GM12878 (cell line): ENCODE measurements around the gene HPRT1. TPM values are rescaled to one million over a fixed set of nuclear protein-coding genes. Genes with fewer than 3 reads are reported as not detected.

Experiments used
- ATAC-seq: fragments of 200-7000 bp; cut with Tn5 transposase; 3 replicates; pipeline ENCODE4 v1.9.1; 2020; ENCODE audit warnings: mild to moderate bottlenecking, moderate library complexity
- BruUV-seq: library from RNA; stranded (reverse); fragments of 400-500 nt; replicated peaks from 2 replicates; lab custom pipeline; 2021; lab: Mats Ljungman, UMichigan
- CTCF ChIA-PET: fragments of 300-600 bp; sonication (Branson Sonifier 250); formaldehyde crosslinking; extraction: SDS; loops from one replicate; lab custom pipeline; 2021; ENCODE audit warnings: inconsistent platforms; lab: Yijun Ruan, JAX
- POLR2A ChIA-PET: fragments of 350-600 bp; formaldehyde crosslinking; extraction: SDS; loops from one replicate; lab custom pipeline; 2021; ENCODE audit warnings: inconsistent platforms; lab: Charles Lee
- RAD21 ChIA-PET: fragments of 300-600 bp; sonication (Branson Sonifier 250); formaldehyde crosslinking; loops from one replicate; lab custom pipeline; 2023; ENCODE audit warnings: antibody characterized with exemption; ENCODE audit not compliant: unreplicated experiment; lab: Charles Lee
- SMC1A ChIA-PET: fragments of 300-600 bp; sonication (Branson Sonifier 250); formaldehyde crosslinking; loops from one replicate; lab custom pipeline; 2023; ENCODE audit not compliant: unreplicated experiment, uncharacterized antibody; lab: Charles Lee
- DNase-seq: peaks from one replicate; pipeline ENCODE4 v3.0.0-alpha.2; 2011; ENCODE audit warnings: low read depth, low spot score
- FAIRE-seq: peaks from 3 replicates; lab custom pipeline; 2011; peaks lifted over from hg19 to GRCh38; lab: Jason Lieb, UNC
- H2AFZ ChIP-seq: 2 replicates; pipeline ENCODE4 v1.6.0; 2011; ENCODE audit warnings: low read depth, low read length, control low read depth; ENCODE audit not compliant: control insufficient read depth
- H3K27ac ChIP-seq: 2 replicates; pipeline ENCODE4 v1.5.1; 2011; ENCODE audit warnings: control low read depth; ENCODE audit not compliant: control insufficient read depth, insufficient read depth
- H3K27me3 ChIP-seq, 2 experiments: replicated peaks in 1 of 2; 2 replicates each; pipeline versions ENCODE4 v1.6.0 to v1.6.1; 2011; ENCODE audit warnings: low read length in 1 of 2; ENCODE audit not compliant: control insufficient read depth in 2 of 2, insufficient read depth in 2 of 2
- H3K36me3 ChIP-seq, 2 experiments: 2 replicates each; pipeline ENCODE4 v1.5.1; 2011; ENCODE audit warnings: low read length in 1 of 2; ENCODE audit not compliant: control insufficient read depth in 2 of 2, insufficient read depth in 2 of 2
- H3K4me1 ChIP-seq: 2 replicates; pipeline ENCODE4 v1.6.1; 2011; ENCODE audit warnings: mild to moderate bottlenecking, low read length, moderate library complexity, mixed read lengths; ENCODE audit not compliant: control insufficient read depth, insufficient read depth
- H3K4me2 ChIP-seq: 2 replicates; pipeline ENCODE4 v1.6.0; 2011; ENCODE audit warnings: control low read depth; ENCODE audit not compliant: control insufficient read depth, insufficient read depth
- H3K4me3 ChIP-seq: fragments of 200-600 bp; sonication (generic); 2 replicates; pipeline ENCODE4 v1.5.1; 2016
- H3K79me2 ChIP-seq: 2 replicates; pipeline ENCODE4 v1.6.0; 2011; ENCODE audit warnings: low read length; ENCODE audit not compliant: control insufficient read depth, insufficient read depth
- H3K9ac ChIP-seq: 2 replicates; pipeline ENCODE4 v1.8.0; 2011; ENCODE audit warnings: low read length, control low read depth, mixed read lengths; ENCODE audit not compliant: control insufficient read depth, insufficient read depth
- H3K9me3 ChIP-seq: replicated peaks from 3 replicates; pipeline ENCODE4 v1.5.1; 2011; ENCODE audit warnings: mild to moderate bottlenecking, low read length; ENCODE audit not compliant: control insufficient read depth, insufficient read depth
- H4K20me1 ChIP-seq: 2 replicates; pipeline ENCODE4 v1.6.0; 2011; ENCODE audit not compliant: control insufficient read depth, insufficient read depth
- BACH1 ChIP-seq: fragments of 450-650 bp; IDR thresholded peaks from 2 replicates; pipeline ENCODE4 v1.6.1; 2017; ENCODE audit warnings: mild to moderate bottlenecking, borderline replicate concordance
- FOS ChIP-seq: IDR thresholded peaks from 3 replicates; pipeline ENCODE4 v1.6.1; 2011; ENCODE audit warnings: borderline replicate concordance; ENCODE audit not compliant: insufficient read length; ENCODE audit errors: extremely low read depth
- KLF5 ChIP-seq: fragments of 450-650 bp; IDR thresholded peaks from 2 replicates; pipeline ENCODE4 v1.6.1; 2014; ENCODE audit warnings: mild to moderate bottlenecking; ENCODE audit not compliant: partially characterized antibody
- NBN ChIP-seq: fragments of 450-650 bp; IDR thresholded peaks from 2 replicates; pipeline ENCODE4 v1.6.1; 2016
- NFIC ChIP-seq: IDR thresholded peaks from 2 replicates; pipeline ENCODE4 v1.6.1; 2012; ENCODE audit warnings: low read depth, mild to moderate bottlenecking, inconsistent platforms, low read length, moderate library complexity
- NKRF ChIP-seq: fragments of 450-650 bp; conservative IDR thresholded peaks from 2 replicates; pipeline ENCODE4 v1.6.1; 2017; ENCODE audit warnings: mild to moderate bottlenecking, moderate library complexity
- PRDM15 ChIP-seq: fragments of 450-650 bp; formaldehyde crosslinking; IDR thresholded peaks from 2 replicates; pipeline ENCODE4 v1.4.0; 2020; ENCODE audit warnings: mild to moderate bottlenecking, moderate library complexity
- YY1 ChIP-seq: IDR thresholded peaks from 2 replicates; pipeline ENCODE4 v1.6.1; 2011; ENCODE audit warnings: low read depth, mild to moderate bottlenecking, low read length
- ZNF207 ChIP-seq: fragments of 450-650 bp; IDR thresholded peaks from 2 replicates; pipeline ENCODE4 v1.6.1; 2014; ENCODE audit warnings: antibody characterized with exemption, mild to moderate bottlenecking, borderline replicate concordance
- ZNF24 ChIP-seq: fragments of 450-650 bp; IDR thresholded peaks from 2 replicates; pipeline ENCODE4 v1.6.1; 2017; ENCODE audit warnings: antibody characterized with exemption, mild to moderate bottlenecking
- ZNF274 ChIP-seq: IDR thresholded peaks from one replicate; pipeline ENCODE4 v1.8.0; 2011; ENCODE audit not compliant: insufficient read length, insufficient read depth
- WGBS: methylation state at CpG from one replicate; pipeline ENCODE4 v1.1.6; 2016; ENCODE audit warnings: low lambda C conversion rate; ENCODE audit not compliant: insufficient replicate concordance, insufficient coverage; ENCODE audit errors: missing lambda C conversion rate; 5-methylcytosine and 5-hydroxymethylcytosine counted together
- in situ Hi-C: fragments of 300-500 bp; cut with MboI; formaldehyde crosslinking; loops from 9 replicates; pipeline ENCODE4 v1.14.3; 2018; ENCODE audit warnings: mixed read lengths
- intact Hi-C: fragments of 100-400 bp; cut with micrococcal nuclease; formaldehyde crosslinking; loops from one replicate; pipeline ENCODE4 v1.14.2; 2022; ENCODE audit not compliant: unreplicated experiment
- polyA plus RNA-seq, 11 experiments: library from polyadenylated mRNA; depleted of rRNA in 4 of 11; unstranded in 6 of 11; stranded (reverse) in 5 of 11; fragments of >200 nt; fragmentation: Nextera tagmentation in 4 of 11; fragmentation: Illumina TruSeq in 1 of 11; extraction: Ambion mirVana in 4 of 11; extraction: Trizol in 1 of 11; gene quantifications; 1 replicate in 1 of 11; 2 replicates in 10 of 11; pipeline versions ENCODE4 v1.2.1 to v1.2.3, GENCODE V29; 2011 to 2016; ENCODE audit warnings: inconsistent platforms in 2 of 11, missing spikeins in 2 of 11, low read depth in 1 of 11
- total RNA-seq, 4 experiments: library from RNA; depleted of rRNA in 3 of 4; stranded (reverse); fragments of >200 nt in 3 of 4; fragmentation: Illumina TruSeq in 1 of 4; extraction: Trizol in 1 of 4; gene quantifications; 2 replicates each; pipeline versions ENCODE4 v1.2.1 to v1.2.3, GENCODE V29; 2013 to 2021

The HPRT1 gene
- total and polyA plus RNA-seq, 10 of the 15 experiments (the other 5 are each of a cell fraction or from before 2014, with no cell fraction given), result 19.3 to 161 (median 92.7) TPM

- ChIA-PET SMC1A (no interaction called here), RAD21 (no interaction called here), CTCF (no interaction called here), POLR2A (no interaction called here)
- TF ChIP-seq YY1 (no peak), BACH1 (no peak), ZNF207 (no peak), KLF5 (no peak), NKRF (no peak), NFIC (no peak), NBN (no peak), FOS (no peak), PRDM15 (CRISPR knock-in tag) (no peak), ZNF274 (no peak), ZNF24 (no peak)
- Histone ChIP-seq H3K4me1 (peaks cover 3% of the 10 kb centered on the region; the same call in 1 of the 2 replicates), H3K27ac (no peak overlapping the region), H3K4me2 (no peak overlapping the region), H3K9me3 (no peaks in the 10 kb centered on the region; the same call in 1 of the 3 replicates), H3K9ac (no peak overlapping the region), H3K79me2 (no peaks in the 10 kb centered on the region), H3K4me3 (no peak overlapping the region), H4K20me1 (no peaks in the 10 kb centered on the region), H2AFZ (no peak overlapping the region), H3K27me3 (peaks cover 2 to 8% of the 10 kb centered on the region in 2 experiments; a peak in 3 of 4 replicates), H3K36me3 (no peaks in the 10 kb centered on the region)
- 84% methylated on average over 20 of the region's 20 CpGs for WGBS
- ATAC-seq (no peak), FAIRE-seq (no peak), DNase-seq (no peak)
- no TSS peak for BruUV-seq
- intact Hi-C loops (no loop called here), in situ Hi-C loops (no loop called here)
These were observed 85.5 kb downstream of the HPRT1 start for GRCh38 chrX:134545510-134545909.
